Activated naive CD8-positive, alpha-beta T cell treated with anti-CD3 and anti-CD28 coated beads, Interleukin-2, amount 50 U/mL, for 16 hours (primary cell): ENCODE results near the gene RNF166.
"Not testable (repeated sequence)": the region's sequence is repeated elsewhere in the genome, so short reads cannot be mapped to it uniquely, and the experiment has no call there.

Source experiments
- DNase-seq: peaks from one replicate; pipeline ENCODE4 v3.0.0-alpha.2; 2020; ENCODE audit warnings: low read depth, low spot score

The RNF166 gene

DNA sequence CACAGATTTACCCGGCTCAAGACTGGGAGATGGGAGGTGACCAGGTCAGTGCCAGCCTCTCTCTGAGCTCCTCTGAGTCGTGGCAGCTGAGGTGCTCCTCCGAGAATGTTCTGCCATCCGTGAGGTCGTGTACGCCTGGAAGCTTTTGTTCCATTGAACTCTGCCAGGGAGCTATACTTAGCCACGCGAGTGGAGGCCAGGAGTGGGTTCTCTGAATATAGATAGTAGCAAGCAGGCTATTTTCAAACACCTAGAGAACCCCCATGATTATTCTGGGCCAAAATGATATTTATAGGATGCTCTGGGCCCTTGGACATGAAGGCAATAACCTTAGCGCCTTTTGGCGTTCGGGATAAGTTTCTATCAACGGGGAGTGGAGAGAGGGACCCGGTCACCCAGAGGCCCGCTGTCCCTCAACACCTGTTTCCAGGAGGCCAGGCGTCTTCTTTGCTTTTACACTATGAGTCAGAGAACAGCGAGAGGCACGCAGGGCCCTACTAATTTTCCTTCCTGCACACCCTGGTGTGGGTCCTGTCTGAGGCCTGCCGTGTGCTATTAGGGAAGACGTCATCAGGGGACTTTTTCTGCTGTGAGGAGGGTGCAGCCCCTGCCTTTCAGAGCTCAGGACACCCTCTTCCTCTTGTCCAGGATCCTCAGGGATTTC is 32.4 kb downstream of the RNF166 start:
- no peak for DNase-seq

DNA sequence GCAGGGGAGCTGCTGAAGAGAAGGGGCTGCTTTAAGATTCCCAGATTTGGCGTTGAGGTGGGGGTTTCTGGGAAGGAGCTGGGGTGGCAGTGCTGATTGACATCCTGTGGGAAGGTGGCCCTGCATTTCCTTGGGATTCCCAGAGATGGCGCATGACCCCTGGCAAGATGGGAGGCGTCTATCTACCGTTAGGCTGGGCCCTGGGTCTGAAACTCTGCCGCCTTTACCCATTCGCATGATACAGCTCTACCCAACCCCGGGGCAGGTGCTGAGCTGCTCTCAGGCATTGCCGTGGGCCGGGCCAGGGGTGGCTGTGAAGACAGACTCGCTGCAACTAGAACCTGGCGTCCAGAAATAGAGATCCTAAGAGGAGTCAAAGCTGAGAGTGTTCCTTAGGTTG is 33.4 kb downstream of the RNF166 start:
- no peak for DNase-seq

DNA sequence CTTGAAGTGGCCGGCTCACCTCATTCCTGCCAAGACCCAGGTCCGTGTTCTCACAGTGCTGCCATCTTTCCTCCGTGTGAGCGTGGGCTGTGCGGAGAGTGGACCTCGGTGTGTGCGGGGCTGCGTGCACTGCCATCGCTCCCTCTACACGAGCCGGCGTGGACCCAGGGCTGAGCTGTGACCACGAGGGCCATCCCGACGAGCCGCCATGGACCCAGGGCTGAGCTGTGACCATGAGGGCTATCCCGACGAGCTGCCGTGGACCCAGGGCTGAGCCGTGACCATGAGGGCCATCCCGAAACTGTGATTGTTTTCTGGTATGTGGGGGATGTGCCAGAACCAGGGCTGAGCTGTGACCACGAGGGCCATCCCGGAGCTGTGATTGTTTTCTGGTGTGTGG is 34.4 kb downstream of the RNF166 start:
- DNase-seq = no peak

DNA sequence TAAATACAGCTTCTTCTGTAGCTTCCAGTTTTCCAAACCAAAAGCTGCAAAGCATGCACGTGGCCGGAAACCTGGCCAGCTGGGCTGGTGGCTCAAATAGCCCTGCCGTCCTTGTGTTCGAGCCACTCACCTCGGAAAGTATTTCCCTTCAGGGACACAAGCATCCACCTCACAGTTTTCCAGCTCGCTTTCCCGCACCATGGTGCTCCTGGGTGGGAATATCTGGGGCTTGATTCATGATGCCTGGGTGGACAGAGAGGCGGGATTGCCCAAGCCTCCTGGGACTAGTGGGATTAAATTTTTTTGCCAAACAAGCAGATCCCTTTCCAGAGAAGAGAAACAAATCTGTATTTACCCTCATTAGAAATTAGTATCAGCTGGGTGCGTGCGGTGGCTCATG is 36.2 kb downstream of the RNF166 start:
- DNase-seq = no peak

DNA sequence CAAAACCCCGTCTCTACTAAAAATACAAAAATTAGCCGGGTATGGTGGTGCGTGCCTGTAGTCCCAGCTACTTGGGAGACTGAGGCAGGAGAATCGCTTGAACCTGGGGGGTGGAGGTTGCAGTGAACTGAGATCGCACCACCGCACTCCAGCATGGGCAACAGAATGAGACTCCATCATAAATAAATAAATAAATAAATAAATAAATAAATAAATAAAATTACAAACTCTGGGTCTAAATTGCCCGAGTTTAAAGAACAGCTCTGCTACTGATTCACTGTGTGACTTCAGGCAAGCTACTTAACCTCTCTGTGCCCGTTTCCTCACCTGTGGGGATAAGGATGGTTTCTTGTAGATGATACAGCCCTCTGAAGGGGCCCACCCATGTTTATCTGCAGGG is 36.7 kb downstream of the RNF166 start:
- not testable (repeated sequence) for DNase-seq

DNA sequence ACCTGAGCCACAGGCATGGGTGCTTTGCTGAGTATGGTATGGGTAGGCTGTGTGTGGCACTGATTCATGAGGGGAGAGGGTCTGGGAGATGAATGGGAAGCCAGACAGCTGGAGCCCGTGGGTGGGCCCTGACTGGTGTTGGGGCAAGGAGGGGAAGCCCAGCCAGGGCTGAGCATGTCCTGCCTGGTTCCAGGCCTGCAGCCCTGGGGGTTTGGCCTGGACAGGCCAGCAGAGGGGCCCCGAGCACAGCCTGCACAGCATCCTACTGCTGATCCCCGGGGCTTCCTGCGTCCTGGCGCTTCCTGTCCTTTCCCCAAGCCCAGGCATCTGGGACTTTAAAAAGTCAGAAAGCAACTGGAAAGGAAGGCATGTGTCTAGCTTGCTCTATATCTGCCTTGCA is 38.7 kb downstream of the RNF166 start:
- no peak for DNase-seq

DNA sequence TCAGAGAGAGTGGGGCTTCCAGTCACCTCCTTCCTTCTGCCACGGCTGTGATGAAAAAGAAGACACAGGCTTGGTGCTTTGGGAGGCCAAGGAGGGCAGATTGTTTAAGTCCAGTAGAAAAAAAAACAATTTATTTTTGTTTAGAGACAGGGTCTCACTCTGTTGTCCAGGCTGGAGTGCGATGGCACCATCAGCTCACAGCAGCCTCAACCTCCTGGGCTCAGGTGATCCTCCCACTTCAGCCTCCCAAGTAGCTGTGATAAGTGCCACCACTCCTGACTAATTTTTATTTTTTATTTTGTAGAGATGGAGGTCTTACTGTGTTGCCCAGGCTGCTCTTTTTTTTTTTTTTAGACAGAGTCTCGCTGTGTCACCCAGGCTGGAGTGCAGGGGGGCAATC is 40.6 kb downstream of the RNF166 start:
- no peak for DNase-seq

DNA sequence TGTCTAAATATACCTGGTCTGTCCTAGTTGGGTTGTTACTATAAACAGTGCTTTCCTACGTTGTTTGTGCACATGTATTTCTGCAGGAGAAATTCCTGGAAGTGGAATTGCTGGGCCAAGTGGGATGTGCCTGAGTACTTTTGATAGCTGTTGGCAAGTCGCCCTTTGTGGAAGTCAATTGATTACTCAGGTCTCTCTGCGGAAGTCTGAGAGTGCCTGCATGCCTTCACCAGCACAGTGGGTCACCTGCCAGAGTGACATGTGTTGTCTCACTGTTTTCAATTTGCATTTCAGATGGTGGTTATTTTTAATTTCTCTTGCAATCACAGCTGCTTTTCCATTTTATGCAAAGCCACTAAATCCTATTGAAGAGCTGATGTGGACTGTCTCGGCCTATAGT is 41.1 kb downstream of the RNF166 start:
- no peak for DNase-seq

DNA sequence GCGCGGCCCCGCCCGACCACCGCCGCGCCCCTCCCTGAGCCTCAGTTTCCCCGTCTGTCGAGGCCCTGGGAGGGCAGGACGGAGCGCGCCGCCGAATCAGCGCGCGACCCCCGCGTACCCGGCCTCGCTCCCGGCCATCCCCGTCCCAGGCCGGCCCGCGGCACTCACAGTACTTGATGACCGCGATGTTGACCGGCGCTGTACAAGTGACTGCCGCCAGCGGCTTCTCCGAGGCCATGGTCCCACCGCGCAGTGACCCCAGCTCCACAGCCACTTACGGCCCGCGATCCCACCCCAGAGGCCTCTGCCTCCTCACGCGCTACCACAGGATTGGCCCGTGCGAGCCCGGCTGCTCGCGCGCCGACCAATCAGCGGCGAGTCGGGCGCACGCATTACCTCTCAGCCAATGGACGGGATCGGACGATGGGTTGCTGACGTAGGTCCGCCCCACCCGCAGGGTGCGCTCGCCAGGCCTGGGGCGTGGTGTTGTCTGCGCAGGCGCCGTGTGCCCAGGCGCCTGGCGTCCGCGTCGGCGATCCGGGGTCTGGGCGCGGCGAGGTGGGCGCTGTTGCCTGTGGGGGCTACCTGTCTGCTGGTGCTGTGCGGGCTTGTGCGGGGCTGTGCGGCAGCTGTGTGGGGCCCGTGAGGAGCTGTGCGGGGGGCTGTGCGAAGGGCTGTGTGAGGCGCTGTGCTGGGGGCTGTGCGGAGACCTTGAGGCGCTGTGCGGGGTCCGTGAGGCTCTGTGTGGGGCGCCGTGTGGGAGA is 43.2 kb downstream of the RNF166 start, which contains the start of gene MVD:
Gene MVD, minus strand, starts transcription at position 249 of the 764 bp plus-strand sequence. Its CDS starts 11 bp downstream, at position 238.
- peak; percentile 90 for DNase-seq

DNA sequence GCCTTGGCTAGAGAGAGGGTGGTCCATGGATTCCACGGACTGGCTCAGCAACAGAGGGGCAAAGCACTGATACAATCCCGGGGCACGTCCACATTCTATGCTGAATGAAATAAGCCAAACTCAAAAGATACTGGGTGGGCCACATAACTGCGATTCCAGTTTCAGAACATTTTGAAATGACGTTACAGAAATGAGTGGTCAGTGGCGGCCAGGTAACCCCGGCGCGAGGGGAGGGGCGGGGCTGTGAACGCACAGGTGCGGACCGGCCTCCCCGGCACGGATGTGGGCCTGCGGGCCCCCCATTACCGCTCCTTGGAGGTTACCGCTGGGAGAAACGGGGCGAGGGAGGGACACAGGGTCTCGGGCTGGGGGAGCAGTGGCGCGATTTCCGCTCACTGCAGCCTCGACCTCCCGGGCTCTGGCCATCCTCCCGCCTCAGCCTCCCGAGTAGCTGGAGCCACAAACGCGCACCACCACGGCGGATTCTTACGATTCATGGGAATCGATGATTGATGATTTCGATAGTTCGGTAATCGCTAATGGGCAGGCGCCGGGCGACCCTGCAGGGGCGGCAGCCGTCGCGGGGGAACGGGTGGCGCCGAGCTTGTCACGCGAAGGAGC is 43.9 kb downstream of the RNF166 start:
- no peak for DNase-seq

DNA sequence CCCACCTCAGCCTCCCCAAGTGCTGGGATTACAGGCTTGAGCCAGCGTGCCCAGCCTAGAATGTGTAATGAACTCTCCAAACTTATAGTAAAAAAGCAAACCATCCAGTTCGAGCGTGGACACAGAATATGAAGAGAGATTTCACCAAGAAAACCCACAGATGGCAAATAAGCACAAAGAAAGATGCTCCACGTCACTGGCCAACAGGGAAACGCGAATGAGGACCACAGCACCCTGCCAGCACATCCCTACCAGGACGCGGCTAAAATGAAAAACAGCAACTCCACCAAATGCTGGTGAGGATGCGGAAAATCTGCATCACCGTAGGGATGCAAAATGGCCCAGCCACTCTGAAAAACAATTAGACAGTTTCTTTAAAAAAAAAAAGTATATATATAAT is 44.7 kb downstream of the RNF166 start:
- DNase-seq = no peak

DNA sequence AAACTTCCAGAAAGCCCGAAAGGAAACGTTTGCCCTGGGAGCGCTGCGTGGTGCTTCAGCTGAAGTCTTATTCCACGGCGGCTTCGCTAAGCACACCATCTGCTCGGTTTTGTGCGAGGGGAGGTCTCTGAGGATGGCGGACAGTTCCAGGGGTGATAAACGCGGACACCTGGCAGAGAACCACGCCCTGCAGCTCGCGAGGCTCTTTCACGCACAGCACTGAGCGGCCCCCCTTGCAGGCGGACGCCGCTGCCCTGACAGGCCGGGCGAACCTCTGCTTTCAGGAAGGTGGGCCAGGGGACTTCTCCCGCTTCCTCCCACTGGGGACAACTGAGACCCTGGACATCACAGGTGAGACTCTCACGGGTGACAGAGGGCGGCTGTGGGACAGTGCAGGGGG is 47.0 kb downstream of the RNF166 start:
- no peak for DNase-seq

DNA sequence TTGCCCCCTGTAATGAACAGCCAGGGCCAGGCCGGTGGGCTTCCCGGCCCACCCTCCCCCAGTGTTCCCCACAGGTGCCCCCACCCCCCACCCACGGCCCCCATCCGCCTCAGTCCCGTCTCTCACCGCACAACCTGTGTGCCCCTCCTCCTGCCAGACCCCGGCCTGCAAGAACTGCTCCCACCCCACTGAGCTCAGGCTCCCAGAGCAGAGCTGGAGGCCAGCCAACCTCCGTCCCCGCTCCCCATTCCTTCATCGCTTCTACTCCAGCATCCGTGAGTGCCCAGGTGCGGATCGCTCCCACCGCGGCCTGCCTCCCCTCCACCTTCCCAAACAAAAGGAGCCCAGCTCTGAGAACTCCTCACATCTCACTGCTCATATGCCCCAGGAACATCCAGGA is 47.5 kb downstream of the RNF166 start:
- no peak for DNase-seq

DNA sequence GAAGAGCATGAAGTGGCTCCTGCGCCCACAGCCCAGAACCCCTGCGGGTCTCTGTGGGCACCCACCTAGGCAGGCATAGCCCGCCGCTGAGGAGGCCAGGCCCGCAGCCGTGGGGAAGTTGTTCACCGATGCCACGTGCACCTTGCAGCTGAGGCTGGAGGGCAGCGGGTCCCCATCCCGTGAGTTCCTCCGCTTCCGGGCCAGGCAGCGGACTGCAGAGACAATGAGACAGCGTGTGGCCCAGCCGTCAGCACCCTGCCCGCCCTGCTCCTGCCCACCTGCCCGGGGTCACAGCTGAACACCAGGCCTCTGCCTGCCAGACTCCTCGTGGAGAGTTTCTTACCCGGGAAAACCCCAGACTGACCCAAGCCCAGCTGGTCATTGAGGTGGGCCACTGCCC is 48.8 kb downstream of the RNF166 start:
- DNase-seq = no peak

DNA sequence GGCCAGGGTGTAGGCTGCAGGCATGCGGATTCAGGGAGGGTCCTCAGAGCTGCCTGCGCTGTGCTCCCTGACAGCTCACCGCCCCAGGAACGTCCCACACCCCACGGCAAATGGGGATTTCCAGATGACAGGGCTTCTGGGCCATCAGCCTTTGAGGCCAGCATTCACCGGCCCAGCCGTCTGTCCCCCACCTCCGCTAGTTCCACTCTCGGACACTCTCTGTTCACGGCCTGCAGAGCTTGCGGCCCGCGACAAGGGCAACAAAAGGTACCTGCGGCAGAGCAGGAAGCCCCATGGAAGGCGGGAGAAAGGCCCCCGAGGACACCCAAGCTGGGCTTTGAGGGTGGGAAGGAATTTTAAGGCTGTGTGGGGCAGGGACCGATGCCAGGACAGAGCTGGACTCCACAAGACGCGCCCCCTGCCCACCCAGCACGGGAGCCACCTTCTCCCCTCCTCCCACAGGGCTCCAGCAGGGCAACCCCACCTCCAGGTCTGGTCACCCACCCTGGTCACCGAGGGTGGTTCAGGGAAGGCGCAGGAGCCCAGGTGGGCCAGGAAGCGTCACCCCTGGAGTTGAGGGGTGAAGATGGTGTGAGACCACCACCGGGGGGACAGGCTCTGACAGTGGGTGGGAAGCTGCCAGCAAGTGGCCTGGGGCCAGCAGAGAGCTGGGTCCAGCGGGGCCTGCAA is 49.8 kb downstream of the RNF166 start:
- no peak for DNase-seq

DNA sequence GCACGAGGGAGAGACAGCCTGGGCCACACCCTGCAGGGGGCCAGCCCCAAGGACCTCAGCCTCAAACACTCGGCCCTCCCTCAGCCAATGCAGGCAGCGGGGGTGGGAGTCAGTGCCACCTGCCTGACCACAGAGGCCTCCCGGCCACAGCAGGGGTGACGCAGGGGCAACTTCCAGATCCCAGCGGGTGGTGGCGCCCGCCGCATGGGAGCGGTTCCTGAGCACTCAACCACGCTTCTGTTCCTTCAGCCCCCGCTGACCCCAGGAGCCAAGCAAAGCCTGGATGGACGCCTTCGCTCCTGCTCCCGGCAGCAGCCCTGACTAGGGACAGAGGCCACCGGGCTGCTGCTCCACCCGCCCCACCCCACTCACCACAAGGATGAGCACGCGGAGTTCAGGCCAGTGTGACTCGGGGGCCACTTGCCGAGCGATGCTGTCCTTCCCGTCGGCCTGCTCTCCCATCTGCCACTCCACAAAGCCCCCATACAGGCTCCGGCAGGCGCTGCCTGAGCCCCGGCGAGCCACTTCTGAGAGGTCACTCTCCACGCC is 50.4 kb downstream of the RNF166 start:
- no peak for DNase-seq

DNA sequence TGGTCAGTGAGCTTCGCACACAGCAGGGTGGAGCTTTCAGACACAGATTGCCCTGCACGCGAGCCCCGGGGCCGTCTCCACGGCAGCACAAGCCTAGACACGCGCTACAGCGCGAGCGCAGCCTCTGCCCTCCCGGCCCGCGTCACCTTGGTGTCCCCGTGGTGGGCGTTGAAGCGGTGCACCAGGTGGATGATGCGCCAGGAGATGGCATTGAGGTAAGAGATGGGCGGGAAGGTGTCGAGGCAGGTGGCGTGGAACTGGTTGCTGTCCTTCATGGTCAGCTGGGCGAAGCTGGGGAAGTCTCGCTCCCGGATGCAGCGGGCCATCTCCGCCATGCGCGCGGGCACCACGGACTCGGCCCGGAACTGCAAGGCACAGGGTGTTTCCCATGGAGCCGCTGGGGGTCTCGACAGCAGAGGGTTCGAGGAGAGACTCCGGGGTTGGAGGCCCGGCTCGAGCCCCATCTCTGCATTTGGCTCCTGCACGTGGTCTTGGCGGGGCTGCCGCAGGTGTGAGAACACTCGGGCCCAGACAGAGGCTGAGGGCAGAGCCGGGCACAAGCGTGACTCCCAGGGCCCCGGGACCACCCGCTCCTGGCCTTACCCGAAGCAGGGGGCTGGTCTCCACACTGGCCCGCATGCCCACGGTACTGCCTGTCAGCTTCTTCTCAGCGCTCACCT is 51.0 kb downstream of the RNF166 start:
- DNase-seq = no peak

DNA sequence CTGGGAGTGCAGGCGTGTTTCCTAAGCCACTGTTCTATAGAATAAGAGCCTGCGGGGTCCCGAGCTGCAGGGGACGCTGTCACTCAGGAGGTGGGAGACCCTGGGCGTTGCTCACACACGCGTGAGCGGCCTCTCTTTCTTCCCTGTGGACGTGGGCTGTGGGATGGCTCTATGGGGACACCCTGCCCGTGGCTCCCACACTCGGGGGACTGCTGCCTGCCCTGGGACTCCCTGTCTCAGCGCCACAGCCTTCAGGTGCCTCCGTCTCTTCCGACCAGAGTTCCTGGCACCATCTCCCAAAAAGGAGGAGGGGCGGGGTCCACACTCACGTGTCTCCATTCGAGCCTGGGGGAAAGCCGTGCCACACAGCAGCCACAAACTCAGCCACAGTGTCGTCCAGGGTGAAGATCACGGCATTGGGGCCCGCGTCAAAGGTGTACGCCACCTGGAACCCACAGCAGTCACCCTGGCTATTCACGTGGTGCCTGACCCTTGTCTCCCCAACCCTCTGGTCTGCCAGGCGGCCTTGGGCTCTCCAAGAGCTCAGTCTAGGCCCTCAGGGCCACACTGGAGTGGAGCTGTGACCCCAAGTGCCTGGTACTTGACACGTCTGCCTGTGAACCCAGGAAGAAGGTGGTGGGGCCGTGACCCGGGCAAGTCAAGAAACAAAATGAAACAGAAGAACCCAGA is 51.7 kb downstream of the RNF166 start:
- no peak for DNase-seq

DNA sequence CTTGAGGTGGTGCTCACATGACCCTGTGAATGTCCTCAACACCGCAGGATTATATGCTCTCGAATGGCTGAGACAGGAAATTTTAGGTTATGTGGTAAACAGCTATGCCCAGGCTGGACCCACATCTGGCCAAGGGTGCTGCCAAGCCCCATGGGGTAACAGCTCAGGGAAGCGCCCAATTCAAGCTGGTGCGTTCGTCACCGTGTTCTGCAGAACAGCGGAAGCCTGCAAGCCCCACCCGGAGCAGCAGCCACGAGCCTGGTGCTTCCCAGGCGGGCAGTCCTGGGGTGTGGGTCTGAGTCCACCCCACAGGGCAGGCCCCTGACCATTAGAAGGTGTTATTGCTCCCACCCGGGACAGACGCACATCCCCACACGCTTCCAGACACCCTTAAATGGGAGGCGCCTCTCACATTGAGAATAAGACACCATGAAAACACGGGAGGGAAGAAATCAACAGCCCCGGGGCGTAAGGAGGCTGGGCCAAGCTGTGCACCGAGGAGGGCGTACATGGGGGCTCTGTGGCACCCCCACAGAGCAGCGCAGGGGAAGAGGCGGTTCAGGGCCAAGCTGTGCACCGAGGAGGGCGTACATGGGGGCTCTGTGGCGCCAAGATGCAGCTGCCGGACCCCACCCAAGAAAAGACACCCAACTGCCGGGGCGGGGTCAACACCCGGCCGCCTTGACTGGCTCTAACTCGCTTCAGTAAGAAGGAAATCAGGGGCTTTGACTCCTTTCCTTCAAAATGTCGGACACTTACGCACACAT is 52.4 kb downstream of the RNF166 start:
- DNase-seq = no peak

DNA sequence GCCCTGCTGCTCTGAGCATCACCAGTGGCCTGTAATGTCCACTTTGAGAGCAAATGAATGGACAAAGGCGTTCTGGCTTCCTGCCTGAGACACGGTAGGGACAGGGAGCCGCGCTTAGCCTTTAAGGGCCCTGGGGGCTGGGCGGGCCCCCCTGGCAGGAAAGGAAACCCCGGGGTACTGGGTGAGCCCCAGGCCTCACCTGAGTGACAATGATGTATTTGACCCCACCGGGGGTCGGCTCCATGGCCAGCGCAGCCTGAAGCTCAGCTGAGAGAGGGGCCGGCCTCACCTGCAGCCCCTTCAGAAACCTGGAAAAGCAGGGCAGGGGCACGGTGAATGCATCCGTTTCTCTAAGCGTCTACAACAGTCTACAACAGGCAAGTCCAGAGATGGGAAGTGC is 53.1 kb downstream of the RNF166 start:
- no peak for DNase-seq
